HuH-7.5 (cell line): ENCODE data around the gene PPP1CB.
"Not testable (repeated sequence)": the region's sequence is repeated elsewhere in the genome, so short reads cannot be mapped to it uniquely, and the experiment has no call there.

ENCODE experiments used
- DNase-seq: peaks from one replicate; pipeline ENCODE4 v3.0.0; 2011; ENCODE audit warnings: low spot score

The PPP1CB gene

DNA sequence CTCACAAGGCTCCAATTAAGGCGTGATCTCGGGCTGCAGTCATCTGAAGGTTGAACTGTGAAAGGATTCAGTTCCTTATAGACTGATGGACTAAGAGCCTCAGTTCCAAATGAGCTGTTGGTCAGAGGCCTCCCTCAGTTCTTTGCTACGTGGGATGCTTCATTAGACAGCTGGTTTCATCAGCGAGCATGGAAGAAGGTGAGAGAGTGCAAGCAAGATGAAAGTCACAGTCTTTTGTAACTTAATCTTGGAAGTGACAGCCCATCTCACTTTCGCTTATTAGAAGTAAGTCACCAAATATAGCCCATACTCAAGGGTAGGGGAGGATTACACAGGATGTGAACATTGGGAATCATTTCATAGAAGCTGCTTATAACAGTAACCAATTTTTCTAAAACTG, 26.8 kb downstream of the PPP1CB start:
- DNase-seq, result no peak

DNA sequence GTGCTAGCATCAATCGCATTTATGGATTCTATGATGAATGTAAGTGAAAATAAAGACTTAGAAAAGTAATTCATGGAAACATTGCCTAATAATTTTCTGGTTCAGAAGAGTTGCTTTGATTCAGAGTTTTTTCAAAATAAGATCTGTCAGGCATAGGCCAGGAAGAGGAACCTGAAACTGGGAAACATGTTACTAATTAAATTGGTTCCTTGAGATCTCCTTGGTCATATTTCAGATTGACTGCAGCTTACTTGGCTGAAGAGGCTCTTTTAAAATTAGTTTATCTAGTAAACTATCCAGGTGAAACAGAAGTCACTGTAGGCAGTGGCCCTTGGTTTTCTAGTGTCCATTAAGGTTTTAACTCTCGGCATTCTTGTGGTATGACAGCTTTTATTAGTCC, 27.4 kb downstream of the PPP1CB start:
- DNase-seq, result no peak

DNA sequence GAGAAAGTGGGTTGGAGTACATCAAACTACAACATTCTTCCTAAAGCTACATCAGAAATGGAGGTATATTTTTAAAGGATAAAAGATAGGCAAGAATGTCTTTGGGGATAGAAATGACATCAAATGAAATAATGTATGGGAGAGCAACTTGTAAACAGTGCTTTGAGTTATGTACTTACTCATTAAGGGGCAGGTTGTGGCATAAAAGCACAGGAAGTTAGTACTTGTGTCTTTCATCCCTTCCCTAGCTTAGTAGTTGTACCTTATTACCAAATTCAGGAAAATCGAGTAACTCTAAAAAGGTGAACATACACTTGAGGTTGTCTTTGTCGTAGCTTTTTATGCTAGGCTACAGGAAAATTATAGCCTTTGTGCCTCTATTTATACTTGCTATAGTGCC, 28.9 kb downstream of the PPP1CB start:
- no peak for DNase-seq

DNA sequence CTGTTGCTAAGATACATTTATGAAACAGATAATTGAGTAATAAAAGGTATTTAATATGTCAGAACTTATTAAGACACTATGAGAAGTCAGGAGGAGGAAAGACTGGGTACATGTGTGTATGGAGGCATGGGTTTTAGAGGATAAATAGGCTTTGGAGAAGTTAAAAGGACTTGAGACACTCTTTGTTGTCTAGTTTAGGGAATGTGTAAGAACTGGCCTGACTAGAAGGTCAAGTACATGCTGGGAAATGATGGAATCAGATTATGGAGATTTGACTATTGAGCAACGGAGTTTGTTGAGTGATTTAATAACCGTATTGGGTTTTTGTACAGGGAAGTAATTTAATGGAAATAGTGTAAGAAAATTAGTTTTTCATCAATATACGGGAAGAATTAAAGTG, 30.8 kb downstream of the PPP1CB start:
- DNase-seq, result no peak

DNA sequence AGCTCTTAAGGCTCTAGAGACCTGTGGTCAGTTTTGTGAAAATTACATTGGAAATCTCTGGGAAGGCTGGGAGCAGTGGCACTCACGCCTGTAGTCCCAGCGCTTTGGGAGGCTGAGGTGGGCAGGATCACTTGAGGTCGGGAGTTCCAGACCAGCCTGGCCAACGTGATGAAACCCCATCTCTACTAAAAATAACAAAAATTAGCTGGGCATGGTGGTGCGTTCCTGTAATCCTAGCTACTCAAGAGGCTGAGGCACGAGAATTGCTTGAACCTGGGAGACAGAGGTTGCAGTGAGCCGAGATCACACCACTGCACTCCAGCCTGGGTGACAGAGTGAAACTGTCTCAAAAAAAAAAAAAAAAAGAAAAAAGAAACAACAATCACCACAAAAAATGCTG, 32.9 kb downstream of the PPP1CB start:
- DNase-seq, result not testable (repeated sequence)

DNA sequence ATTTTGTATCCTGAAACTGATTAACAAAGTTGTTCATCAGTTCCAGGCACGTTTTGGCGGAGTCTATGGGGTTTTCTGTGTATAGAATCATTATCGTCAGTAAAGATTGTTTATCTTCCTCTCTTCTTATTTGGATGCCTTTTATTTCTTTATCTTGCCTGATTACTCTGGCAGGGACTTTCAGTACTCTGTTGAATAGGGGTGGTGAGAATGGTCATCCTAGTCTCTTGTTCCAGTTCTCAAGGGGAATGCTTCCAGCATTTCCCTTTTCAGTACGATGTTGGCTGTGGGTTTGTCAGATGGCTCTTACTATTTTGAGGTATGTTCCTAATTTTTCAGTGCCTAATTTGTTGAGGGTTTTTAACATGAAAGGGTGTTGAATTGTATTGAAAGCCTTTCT, 45.0 kb downstream of the PPP1CB start:
- DNase-seq, result no peak

DNA sequence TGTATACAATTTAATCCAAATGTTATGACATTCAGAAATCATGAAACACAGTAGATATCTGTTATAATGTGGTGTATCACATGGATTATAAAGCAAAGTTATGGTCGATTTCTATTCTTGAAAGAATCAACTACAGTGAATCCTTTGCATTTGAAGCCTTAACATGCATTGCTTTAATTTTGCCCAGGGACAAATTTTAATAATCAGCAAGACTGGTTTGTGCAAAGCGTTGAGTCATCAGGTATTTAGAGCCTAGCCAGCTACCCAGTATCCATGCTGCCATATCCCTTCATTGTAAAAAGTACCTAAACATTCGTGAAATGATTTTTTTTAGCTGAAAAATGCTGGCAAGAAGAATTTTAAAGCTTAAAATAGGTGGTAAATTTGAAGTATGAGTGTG, 50.1 kb downstream of the PPP1CB start:
- DNase-seq, result no peak

DNA sequence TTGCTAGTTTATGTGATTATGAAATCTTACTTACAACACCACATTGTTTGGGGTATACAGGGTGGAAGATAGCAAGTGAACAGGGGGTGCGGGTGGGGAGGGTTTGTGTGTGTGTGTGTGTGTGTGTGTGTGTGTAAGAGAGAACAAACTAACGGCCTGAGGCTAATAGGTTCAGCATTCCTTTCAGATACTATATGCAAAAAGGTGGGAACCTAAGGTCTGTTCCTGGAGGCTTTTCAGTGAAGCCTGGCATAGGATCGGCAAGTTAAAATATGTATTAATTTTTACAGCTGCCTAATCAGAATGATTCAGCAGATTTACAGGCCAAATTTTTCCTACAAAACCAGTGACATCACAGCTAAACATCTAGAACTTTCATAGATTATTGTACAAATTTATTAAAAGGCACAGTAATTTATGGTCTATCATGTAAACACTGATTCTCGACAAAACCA, 51.4 kb downstream of the PPP1CB start:
- no peak for DNase-seq

DNA sequence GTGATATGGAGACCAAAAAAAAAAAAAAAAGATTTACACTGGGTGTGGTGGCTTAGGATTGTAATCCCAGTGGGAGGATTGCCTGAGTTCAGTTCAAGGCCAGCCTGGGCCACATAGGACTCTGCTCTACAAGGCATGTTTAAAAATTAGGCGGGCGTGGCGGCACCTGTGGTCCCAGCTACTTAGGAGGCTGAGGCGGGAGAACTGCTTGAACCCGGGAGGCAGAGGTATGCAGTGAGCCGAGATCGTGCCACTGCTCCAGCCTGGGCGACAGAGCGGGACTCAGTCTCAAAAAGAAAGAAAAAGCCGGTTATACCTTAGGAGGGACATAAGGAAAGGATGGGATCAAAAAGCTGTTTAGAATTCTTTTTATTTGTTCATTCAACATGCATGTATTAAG, 58.3 kb downstream of the PPP1CB start:
- DNase-seq, result no peak

DNA sequence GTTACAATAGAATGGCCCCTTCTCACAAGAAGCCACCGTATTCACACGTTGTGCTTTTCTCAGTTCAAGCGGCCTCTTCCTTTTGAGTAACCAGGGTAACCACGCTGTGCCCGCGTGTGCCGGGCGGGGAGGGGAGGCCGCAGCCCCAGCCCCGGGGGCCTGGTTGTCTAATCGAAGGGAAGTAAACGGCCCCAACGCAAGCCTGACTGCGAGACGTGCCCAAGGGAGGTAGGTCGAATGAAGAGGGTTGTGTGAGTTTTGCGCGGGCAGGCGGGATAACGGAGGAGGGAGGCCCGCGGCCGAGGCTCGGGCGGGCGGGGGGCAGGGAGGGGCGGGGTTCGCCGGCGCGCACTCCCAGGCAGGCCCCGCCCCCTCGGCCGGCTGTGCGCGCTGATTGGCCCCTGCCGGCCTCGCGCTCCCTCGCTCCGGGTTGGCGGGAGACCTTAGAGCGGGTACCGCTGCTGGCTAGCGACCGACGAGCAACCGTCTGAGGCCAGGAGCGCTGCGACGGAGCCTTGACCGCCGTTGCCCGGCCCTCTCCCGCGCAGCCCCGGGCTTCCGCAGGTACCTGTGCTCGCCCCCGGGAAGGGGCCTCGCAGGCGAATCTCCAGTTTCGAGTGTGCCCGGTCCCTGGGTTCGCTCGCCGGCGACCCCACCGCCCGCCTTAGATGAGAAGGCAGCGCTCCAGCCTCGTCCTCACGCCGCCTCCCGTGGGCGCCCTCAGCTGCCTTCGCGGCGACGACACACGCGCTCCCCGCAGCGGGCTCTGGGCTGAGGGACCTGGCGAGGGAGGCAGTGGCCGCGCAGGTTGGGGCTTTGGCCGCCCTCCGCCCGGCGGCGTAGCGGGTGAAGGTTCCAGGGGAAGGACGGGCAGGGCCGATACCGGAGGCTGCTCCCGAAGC, 59.0 kb downstream of the PPP1CB start, which contains the start of gene SPDYA:
Gene SPDYA (plus strand): TSS at position 451 of the 902 bp plus-strand sequence. CDS start 5,181 bp downstream, outside the sequence.
- peak; percentile 18 for DNase-seq

DNA sequence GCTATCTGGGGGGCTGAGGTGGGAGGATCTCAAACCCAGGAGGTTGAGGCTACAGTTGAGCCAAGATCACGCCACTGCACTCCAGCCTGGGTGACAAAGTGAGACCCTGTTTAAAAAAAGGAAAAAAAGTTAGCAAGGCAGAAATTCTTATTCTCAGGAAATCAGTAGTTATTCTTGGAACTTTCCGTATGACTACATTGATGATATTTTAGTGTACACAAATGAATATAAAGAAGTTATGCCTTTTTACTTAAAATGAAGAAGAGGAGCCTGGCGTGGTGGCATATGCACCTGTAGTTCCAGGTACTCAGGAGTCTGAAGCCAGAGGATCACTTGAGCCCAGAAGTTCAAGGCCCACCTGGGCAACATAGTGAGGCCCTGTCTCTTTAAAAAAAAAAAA, 66.4 kb downstream of the PPP1CB start:
- no peak for DNase-seq

DNA sequence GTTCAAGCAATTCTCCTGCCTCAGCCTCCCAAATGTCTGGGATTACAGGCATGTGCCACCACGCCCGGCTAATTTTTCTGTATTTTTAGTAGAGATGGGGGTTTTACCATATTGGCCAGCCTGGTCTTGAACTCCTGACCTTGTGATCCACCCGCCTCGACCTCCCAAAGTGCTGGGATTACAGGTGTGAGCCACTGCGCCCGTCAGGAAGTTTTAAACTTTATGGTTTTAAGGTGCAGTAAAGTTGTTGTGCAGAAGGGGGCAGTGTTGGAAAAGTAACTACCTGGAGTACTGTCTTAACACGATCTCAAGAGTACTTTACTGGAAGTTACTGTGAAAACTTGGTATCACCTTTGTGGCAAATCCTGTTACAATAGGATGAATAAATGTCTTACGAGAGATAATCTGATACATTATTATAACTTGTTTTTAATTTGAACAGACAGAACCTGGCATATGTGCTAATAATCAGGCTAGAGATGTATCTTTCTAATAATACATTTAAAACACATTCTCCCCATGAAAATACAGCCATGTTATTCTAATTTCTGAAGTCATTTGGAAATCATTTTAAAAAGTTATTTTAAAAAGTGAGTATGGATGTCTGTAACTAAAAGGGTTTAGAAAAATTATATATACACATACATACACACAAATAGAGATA, 69.8 kb downstream of the PPP1CB start:
- peak; percentile 18 for DNase-seq

DNA sequence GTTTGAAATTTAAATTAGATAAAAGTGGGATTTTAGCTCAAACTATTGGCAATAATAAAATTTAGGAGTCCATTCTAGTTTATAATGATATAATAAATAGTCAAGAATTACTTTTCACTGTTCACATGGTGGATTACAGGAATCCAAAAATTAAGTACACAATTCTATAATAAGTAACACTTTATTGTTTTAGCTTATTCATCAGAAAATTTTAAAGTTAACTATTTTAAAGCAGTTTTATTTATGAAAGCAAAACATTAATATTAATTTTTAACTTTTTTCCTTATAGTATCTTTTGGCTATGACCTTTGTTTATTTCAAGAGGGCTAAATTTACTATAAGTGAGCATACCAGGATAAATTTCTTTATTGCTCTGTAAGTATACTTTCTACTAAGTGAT, 70.4 kb downstream of the PPP1CB start:
- DNase-seq, result no peak

DNA sequence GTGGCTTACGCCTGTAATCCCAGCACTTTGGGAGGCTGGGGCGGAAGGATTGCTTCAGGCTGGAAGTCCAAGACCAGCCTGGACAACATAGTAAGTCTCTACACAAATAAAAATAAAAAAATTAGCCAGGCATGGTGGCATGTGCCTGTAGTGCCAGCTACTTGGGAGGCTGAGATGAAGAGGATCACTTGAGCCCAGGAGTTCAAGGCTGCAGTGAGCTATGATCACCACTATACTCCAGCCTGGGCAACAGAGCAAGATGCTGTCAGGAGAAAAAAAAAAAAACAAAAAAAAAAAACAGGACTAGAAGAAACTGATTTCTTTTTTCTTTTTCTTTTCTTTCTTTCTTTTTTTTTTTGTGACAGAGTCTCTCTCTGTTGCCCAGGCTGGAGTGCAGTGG, 72.6 kb downstream of the PPP1CB start:
- no peak for DNase-seq

DNA sequence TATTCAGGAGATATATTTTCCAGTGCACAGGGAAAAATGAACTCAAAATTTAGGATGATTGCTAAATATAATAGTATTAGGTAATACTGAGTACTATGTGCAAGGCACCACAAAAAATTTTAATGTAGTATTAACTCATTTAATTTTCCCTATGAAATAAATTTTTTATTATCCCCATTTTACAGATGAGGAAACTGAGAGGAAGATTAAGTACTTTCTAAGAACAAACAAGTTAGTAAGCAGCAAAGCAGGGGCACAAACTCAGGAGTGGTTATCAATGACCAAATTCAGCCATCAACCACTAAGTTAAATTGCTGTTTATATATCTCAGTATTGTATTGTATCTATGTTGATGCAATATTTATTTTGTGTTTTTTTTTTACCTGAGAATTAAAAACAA, 73.2 kb downstream of the PPP1CB start:
- DNase-seq, result no peak

DNA sequence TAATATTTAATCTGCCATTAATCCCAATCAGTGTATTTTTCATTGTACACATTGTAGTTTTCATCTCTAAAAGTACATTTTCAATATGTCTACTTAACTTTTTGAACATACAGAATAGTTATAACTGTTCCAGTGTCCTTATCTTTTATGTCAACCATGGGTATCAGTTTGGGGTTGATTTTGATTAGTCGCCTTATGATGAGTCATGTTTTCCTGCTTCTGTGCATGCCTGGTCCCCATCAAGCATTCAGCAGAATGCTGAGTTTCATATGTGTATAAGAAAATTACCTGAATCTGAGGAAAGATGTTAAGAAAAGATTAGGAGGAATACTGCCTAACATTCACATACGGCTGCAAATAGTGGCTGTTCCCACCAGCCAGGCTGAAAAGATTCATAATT, 76.8 kb downstream of the PPP1CB start:
- DNase-seq, result no peak

DNA sequence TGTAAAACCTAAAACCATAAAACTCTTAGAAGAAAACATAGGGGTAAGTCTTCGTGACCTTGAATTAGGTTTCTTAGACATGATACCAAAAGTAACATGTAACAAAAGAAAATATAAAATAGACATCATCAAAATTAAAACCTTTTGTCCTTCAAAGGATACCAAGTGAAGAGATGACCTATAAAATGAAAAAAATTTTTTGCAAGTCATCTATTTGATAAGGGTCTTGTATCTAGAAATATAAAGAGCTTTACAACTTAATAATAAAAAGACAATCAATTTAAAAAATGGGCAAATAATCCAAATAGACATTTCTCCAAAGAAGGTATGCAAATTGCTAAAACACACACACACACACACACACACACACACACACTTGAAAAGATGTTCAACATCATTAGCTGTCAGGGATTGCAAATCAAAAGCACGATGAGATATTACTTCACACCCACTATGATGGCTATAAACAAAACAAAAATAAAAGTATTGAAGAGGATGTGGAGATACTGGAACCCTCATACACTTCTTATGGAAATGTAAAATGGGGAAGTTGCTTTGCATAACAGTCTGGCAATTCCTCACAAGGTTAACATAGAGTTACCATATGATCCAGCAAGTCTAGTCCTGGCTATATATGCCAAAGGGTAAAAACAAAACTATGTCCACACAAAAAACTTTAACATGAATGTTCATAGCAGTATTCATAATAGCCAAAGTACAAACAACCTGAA, 82.3 kb downstream of the PPP1CB start:
- DNase-seq, result no peak

DNA sequence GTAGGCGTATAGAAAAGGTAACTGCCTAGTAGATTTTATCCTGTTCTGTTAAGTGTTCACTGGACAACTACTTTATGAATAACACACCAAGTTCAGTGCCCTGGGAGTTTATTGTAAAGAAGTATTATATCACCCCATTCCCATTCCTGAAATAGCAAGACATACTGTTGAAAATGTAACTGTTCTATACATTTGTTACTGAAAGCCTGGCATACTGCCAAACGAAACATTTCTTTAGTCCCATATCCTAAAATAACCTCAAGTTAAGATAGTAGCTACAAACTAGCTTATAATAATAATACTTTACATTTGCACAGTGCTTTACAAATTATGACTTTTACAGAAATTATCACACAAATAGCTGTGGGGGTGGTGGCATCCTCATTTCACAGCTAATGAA, 84.2 kb downstream of the PPP1CB start:
- DNase-seq, result no peak

DNA sequence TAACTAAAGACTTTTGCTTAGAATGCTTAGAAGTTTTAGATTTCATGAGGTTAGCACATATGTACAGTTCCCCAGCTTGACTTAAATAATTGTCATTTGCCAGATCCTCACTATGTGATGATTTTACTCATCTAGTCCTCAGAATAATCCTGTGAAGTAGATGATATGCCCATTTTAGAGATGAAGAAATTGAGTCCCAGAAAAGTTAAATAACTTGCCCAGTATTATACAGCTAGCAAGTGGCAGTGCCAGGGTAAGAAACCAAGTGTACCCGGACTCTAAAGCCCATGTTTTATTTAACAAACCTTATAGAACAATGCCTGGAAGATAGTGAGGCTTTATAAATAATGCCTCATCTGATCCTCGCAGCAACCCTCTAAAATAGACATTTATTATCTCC, 87.3 kb downstream of the PPP1CB start:
- DNase-seq, result no peak

DNA sequence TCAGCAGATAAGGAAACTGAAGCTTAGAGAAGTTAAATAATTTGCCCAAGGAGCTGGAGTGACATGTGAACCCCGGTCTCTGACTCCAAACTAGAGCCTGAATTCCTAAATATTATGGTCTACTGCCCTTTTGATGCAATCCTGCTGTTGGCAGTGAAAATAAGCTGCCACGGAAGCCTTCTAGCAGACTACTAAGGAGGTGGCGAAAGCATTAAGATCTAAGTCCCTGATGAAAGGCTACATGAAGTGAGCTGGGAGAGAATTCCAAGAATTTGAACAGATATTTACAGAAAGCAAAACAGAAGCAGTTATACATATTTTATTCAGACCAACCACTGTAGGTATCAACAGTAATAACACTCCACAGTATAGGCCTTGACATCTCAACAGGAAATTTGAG, 90.4 kb downstream of the PPP1CB start:
- no peak for DNase-seq
